ENCODE data around the gene CLN3.

CLN3 gene

GRCh38 chr16:28538733-28539596 is 47.1 kb upstream of the CLN3 start, which contains the start of gene NUPR1 (continued):
- TF ChIP-seq PATZ1 (CRISPR knock-in tag; IDR thresholded peaks at IDR 0.05; ENCODE audit: borderline replicate concordance) (no peak), CSDC2 (CRISPR knock-in tag; IDR thresholded peaks at IDR 0.05) (no peak)

- no peak for TF ChIP-seq TSHZ2 (CRISPR knock-in tag; IDR thresholded peaks at IDR 0.05)
- ATAC-seq = no peak
Measured at GRCh38 chr16:28537964-28538732, 46.3 kb upstream of the CLN3 start.

GRCh38 chr16:28537076-28537475 is 45.2 kb upstream of the CLN3 start:
- TF ChIP-seq CREB5 (CRISPR knock-in tag; IDR thresholded peaks at IDR 0.05; ENCODE audit: low read depth) (no peak), POU6F1 (CRISPR knock-in tag; IDR thresholded peaks at IDR 0.05; ENCODE audit: borderline replicate concordance, low read depth) (no peak), SNAI2 (CRISPR knock-in tag; IDR thresholded peaks at IDR 0.05) (no peak), BACH2 (CRISPR knock-in tag; IDR thresholded peaks at IDR 0.05; ENCODE audit: borderline replicate concordance) (no peak), TSHZ2 (CRISPR knock-in tag; IDR thresholded peaks at IDR 0.05) (no peak), ESRRG (CRISPR knock-in tag; IDR thresholded peaks at IDR 0.05) (no peak), ZFP30 (CRISPR knock-in tag; IDR thresholded peaks at IDR 0.05) (no peak), OSR1 (CRISPR knock-in tag; IDR thresholded peaks at IDR 0.05) (no peak), PPARA (CRISPR knock-in tag; IDR thresholded peaks at IDR 0.05; ENCODE audit: borderline replicate concordance) (no peak), CSRNP3 (CRISPR knock-in tag; IDR thresholded peaks at IDR 0.05) (no peak), TCF4 (CRISPR knock-in tag; IDR thresholded peaks at IDR 0.05; ENCODE audit: borderline replicate concordance) (no peak), PATZ1 (CRISPR knock-in tag; IDR thresholded peaks at IDR 0.05; ENCODE audit: borderline replicate concordance) (no peak), ZNF70 (CRISPR knock-in tag; IDR thresholded peaks at IDR 0.05) (no peak)
- no peak for ATAC-seq
